ENCODE results near the gene KRTAP10-6.
"Not testable (repeated sequence)": the region's sequence is repeated elsewhere in the genome, so short reads cannot be mapped to it uniquely, and the experiment has no call there.

KRTAP10-6 gene

DNA sequence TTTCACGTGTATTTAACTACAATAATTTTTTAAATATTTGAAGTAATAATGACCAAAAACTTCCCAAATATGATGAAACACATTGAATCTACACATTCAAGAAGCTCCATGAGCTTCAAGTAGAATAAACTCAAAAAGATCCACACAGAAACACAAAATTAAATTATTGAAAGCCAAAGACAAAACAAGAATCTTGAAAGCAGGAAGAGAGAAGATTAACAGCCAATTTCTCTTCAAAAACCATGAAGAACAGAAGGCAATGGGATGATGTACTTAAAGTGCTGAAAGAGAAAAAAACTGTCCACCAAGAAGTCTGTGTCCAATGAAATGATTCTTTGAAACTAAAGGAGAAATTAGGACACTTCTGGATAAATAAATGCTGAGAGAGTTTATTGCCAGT, 39.8 kb upstream of the KRTAP10-6 start:
- TF ChIP-seq, protein P1, sequence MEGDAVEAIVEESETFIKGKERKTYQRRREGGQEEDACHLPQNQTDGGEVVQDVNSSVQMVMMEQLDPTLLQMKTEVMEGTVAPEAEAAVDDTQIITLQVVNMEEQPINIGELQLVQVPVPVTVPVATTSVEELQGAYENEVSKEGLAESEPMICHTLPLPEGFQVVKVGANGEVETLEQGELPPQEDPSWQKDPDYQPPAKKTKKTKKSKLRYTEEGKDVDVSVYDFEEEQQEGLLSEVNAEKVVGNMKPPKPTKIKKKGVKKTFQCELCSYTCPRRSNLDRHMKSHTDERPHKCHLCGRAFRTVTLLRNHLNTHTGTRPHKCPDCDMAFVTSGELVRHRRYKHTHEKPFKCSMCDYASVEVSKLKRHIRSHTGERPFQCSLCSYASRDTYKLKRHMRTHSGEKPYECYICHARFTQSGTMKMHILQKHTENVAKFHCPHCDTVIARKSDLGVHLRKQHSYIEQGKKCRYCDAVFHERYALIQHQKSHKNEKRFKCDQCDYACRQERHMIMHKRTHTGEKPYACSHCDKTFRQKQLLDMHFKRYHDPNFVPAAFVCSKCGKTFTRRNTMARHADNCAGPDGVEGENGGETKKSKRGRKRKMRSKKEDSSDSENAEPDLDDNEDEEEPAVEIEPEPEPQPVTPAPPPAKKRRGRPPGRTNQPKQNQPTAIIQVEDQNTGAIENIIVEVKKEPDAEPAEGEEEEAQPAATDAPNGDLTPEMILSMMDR (conservative IDR thresholded peaks at IDR 0.05; ENCODE audit: low read length) = no peak
- H3K4me3 ChIP-seq (ENCODE audit: low read length) = no peak overlapping the region
- DNase-seq (ENCODE audit: low read depth) = no peak

GRCh38 chr21:44630440-44630839, 38.1 kb upstream of the KRTAP10-6 start:
- TF ChIP-seq, protein P1 (conservative IDR thresholded peaks at IDR 0.05; ENCODE audit: low read length) = no peak
- H3K4me3 ChIP-seq (ENCODE audit: low read length) = no peak overlapping the region
- no peak for DNase-seq (ENCODE audit: low read depth)

DNA sequence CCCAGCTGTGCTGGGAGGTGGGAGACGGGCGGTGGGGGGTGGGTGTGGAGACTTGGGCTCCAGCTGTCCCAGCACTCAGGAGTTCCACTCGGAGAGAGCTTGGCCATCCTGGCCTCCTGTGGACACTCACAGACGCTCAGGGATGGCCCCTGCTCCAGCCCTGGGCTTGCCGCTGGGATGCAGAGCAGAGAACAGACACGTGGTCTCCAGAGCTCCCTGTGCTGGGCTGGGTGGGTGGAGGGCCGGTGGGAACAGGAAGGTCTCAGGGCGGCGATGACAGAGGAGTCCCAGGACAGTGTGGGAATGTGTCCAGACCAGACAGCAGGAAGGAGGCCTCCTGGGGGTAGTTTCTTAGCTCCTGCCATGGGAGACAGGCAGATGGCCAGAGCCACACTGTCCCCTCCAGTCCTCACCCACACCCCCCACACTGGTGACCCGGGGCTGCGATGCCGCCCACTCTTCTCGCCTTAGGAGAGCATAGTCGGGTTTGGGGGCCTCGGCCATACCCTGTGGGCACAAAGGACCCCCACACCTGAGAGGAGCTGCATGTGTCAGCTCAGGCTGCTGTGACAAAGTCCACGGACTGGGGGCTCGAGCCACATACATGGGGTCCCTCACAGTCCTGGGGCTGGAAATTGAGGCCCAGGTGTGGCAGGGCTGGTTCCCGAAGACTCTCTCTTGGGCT, 36.5 kb upstream of the KRTAP10-6 start:
- DNase-seq (ENCODE audit: low read depth) = no peak
- TF ChIP-seq, protein P1 (conservative IDR thresholded peaks at IDR 0.05; ENCODE audit: low read length) = no peak
- no peak overlapping the region for H3K4me3 ChIP-seq (ENCODE audit: low read length)

- not testable (repeated sequence) for DNase-seq (ENCODE audit: low read depth); H3K4me3 ChIP-seq (ENCODE audit: low read length)
Observed at GRCh38 chr21:44627831-44628233, 35.5 kb upstream of the KRTAP10-6 start.

DNA sequence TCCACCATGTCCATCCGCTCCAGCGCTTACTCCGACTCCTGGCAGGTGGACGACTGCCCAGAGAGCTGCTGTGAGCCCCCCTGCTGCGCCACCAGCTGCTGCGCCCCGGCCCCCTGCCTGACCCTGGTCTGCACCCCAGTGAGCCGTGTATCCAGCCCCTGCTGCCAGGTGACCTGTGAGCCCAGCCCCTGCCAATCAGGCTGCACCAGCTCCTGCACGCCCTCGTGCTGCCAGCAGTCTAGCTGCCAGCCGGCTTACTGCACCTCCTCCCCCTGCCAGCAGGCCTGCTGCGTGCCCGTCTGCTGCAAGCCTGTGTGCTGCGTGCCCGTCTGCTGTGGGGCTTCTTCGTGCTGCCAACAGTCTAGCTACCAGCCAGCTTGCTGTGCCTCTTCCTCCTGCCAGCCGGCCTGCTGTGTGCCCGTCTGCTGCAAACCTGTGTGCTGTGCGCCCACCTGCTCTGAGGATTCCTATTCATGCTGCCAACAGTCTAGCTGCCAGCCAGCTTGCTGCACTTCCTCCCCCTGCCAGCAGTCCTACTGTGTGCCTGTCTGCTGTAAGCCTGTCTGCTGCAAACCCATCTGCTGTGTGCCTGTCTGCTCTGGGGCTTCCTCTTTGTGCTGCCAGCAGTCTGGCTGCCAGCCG, 35.0 kb upstream of the KRTAP10-6 start:
- H3K4me3 ChIP-seq (ENCODE audit: low read length); DNase-seq (ENCODE audit: low read depth): not testable (repeated sequence)

GRCh38 chr21:44626673-44627143, 34.4 kb upstream of the KRTAP10-6 start, which contains the start of gene KRTAP10-9:
Gene KRTAP10-9, plus strand, starts transcription at chr21:44627093. Its CDS starts 79 bp downstream, at chr21:44627172.
- TF ChIP-seq, protein P1 (conservative IDR thresholded peaks at IDR 0.05; ENCODE audit: low read length) = no peak
- no peak within 1 kb of the TSS for H3K4me3 ChIP-seq (ENCODE audit: low read length)
- no peak for DNase-seq (ENCODE audit: low read depth)

- no peak overlapping the region for H3K4me3 ChIP-seq (ENCODE audit: low read length)
- DNase-seq (ENCODE audit: low read depth) = no peak
- TF ChIP-seq, protein P1 (conservative IDR thresholded peaks at IDR 0.05; ENCODE audit: low read length) = no peak
Observed at GRCh38 chr21:44626262-44626661, 34.0 kb upstream of the KRTAP10-6 start.

DNA sequence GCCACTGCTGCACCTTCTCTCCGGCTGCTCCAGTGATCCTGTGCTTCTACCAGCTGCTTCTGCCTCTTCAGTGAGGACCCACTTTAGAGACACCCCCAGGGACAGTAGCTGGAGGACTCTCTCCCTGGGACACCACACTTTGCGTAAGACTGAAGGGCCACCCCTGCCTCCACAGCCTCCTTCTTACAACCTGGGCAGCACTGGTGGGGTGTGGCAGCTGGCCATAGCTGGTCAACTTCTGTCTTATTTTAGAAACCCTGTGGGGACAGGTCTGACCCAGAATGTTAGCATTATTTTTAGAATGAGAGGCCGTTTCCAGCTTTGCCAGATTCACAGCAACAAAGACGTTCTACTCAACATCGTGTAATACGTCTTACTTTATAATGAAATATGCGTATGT, 33.5 kb upstream of the KRTAP10-6 start:
- H3K4me3 ChIP-seq (ENCODE audit: low read length) = no peak overlapping the region

More for the DNA sequence above, 33.5 kb upstream of the KRTAP10-6 start:
- TF ChIP-seq, protein P1 (conservative IDR thresholded peaks at IDR 0.05; ENCODE audit: low read length) = no peak
- no peak for DNase-seq (ENCODE audit: low read depth)

Data from AG10803 (cell line).